NB4 (cell line): Measurements from ENCODE around the gene TRIO.

Experiments used
- CTCF ChIP-seq: IDR thresholded peaks from one replicate; pipeline ENCODE4 v1.5.1; 2012; ENCODE audit warnings: low read depth, low read length
- MAX ChIP-seq: IDR thresholded peaks from 2 replicates; pipeline ENCODE4 v1.6.1; 2011; ENCODE audit warnings: low read depth, low read length
- POLR2A ChIP-seq: IDR thresholded peaks from 2 replicates; pipeline ENCODE4 v1.6.1; 2011; ENCODE audit warnings: mild to moderate bottlenecking; ENCODE audit not compliant: insufficient read length; ENCODE audit errors: extremely low read depth

- no peak for TF ChIP-seq CTCF
- no peak for TF ChIP-seq POLR2A
- no peak for TF ChIP-seq MAX
These were observed 19.6 kb upstream of the TRIO start for GRCh38 chr5:14123551-14123950.
